Activated CD4-positive, alpha-beta T cell treated with anti-CD3 and anti-CD28 coated beads, Interleukin-2, amount 50 U/mL, for 48 hours (primary cell): ENCODE data around the gene APOA4.
A peak's percentile ranks its signal among the peaks of the same experiment; 100 is the strongest.

Experiments
- DNase-seq, 2 experiments: peaks; one replicate each; pipeline ENCODE4 v3.0.0-alpha.2; 2020

Gene APOA4

GRCh38 chr11:116798368-116798767 lies 24.7 kb downstream of the APOA4 start:
- no peak for DNase-seq

- no peak for DNase-seq
Measured at GRCh38 chr11:116797816-116798215, 25.3 kb downstream of the APOA4 start.

DNA sequence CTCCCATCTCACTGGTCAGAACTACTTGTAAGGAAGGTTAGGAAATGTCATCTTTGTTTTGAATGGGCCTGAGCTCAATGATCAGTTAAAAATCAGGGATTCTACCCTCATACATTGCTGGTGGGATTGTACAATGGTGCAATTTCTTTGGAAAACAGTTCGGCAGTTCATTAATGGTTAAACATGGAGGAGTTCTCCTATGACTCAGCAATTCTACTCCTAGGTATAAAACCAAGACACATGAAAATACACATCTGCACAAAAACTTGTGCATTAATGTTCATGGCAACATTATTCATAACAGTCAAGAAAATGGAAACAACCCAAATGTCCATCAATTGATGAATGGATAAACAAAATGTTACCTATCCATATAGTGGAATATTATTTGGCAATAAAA lies 26.6 kb downstream of the APOA4 start:
- DNase-seq = no peak

GRCh38 chr11:116794851-116795250 lies 28.3 kb downstream of the APOA4 start:
- no peak for DNase-seq

GRCh38 chr11:116793772-116794097 lies 29.4 kb downstream of the APOA4 start:
- no peak for DNase-seq

- DNase-seq = no peak
Measured at GRCh38 chr11:116792869-116793771, 30.0 kb downstream of the APOA4 start.

DNA sequence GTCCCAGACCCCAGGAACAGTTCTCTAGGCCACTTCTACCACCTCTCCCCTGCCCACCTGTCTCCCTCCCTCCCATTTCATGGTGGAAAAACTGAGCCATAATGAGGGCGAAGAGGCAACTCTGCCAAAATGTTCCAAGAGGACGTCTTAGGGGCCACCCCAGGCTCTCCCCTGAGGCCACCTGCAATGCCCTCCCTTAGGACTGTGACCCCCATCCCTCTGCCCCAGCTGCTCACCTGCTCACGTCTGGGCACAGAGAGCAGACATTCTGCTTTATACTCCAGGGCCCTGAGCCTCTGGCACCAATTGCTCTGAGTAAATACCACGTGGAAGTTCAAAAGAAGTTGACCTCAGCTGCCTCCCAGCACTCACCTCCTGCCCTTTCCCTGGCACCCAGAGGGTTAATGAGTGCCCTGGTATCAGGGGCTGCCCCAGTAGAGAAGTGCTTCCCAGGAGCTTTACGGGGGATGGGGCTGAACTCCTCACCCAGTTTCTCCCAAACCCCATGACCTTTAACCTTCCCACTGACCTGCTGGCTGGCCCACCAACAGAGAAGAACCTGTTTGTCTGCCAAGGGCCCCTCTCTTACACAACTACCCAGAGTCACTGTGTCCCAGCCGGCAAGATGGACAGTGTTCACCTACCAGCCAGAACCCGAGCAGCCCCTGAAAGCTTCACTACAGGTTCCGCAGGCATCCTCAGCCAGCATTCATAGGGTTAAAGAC lies 30.8 kb downstream of the APOA4 start:
- DNase-seq = no peak

DNA sequence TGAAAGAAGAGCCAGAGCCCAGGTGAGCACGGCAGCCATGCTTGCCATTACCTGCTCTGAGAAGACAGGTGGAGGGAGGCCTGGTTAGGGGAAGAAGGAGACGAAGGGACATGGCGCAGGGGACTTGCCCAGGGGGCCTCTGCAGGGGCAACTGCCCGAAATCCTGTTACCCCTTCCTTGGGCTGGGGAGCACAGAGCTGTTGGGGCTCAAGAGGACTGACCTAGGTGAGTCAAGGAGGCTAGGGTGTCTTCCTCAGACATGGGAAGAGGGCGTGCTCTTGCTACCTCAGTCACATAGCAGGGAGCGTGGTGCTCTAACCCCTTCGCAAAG lies 31.3 kb downstream of the APOA4 start, which contains the start of gene APOA5:
TSS of gene APOA5 (minus strand) at position 67 of the 331 bp plus-strand sequence. CDS start at position 48, 19 bp downstream.
- DNase-seq = no peak

DNA sequence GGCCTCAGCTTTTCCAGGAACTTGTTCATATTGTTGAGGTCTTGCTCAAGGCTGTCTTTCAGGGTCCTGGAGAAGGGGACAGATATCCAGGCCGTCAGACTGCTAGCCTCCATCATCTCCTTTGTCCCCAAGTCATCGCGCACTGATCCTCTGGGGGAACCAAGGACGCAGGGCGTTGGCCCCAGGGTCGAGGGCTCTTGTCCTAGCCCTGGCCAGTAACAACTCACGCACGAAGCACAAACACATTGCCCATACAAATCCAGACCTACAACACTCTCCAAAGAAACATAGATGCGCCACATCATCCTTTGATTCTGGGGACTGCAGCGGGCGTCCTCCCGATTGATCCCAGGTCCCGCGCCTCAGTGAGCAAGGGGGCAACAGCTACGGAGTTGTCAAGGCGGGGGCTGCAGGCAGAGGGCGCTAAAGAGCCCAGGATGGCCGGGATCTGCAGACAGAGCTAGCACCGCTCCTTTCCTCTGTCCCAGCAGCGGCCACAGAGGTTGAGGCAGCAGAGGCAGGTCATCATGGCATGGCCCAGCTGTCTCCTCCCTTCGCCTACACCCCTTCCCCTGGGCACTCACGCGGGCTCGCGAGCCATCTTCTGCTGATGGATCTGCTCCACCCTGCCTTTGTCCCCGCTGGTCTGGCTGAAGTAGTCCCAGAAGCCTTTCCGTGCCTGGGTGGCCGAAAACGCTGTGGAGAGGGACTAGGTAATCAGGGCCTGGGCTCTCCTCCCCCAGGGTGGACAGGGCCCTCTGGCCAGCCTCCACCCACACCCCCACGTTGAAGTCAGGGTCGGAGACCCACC lies 31.9 kb downstream of the APOA4 start:
- DNase-seq = peak; percentile 84 to 88

- DNase-seq = no peak
Measured at GRCh38 chr11:116790167-116791001, 32.7 kb downstream of the APOA4 start.

DNA sequence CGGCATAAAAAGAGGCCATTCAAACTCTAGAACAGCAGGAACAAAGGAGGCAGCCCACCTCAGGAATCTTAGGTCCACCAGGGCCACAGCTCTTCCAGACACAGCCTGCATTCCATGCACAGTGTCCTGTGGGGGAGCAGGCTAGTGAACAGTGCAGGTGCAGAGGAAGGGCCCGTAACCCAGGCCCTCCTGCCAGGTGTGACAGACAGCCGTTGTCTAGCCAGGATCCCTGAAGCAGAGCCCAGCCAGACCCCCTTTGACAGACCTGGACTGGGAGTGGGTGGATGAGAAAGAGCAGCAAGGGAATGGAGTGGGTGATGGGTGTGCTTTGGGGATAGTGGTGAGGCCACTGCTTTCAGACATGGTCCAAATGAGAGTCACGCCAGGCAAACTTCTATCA lies 34.1 kb downstream of the APOA4 start:
- no peak for DNase-seq

DNA sequence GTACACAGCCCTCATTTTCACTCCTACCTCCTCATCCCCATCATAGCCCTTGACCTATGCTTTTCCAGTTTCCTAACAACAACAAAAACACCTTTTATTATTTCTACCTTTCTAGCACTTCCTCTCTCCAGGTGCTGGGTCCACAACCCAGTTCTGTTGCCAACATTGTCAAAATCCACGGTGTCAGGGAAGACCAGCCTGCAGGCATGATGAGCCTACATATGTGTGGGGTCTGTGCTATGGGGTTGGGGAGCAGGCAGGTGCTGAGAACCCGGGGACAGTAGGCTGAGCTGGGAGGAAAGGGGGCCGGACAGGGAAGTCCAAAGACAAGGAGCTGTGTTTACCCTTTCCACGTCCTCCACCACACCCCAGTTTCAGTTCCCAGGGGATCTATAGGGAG lies 34.6 kb downstream of the APOA4 start:
- no peak for DNase-seq

GRCh38 chr11:116787786-116788486 lies 35.2 kb downstream of the APOA4 start, which contains the start of gene ZPR1:
Gene ZPR1, minus strand, starts transcription at chr11:116788023. Its CDS starts 33 bp downstream, at chr11:116787990.
- DNase-seq = peak; percentile 86 to 88

DNA sequence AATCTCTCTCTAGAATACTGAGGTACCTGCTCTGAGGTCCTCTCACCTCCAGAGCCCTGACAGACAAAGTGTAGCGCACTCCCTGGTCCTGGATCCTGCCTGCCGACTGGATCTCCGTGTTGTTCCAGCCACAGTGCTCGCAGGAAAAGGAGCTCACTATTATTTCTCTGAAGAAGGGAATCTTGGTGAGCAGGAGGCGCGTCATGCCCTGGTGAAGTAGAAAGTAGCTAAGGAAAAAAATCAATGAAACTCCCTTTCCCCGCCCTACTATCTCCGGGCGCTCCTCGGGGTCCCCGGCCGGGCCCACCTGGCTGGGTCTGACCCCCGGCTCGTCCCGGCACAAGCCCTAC lies 35.7 kb downstream of the APOA4 start:
- no peak for DNase-seq

- DNase-seq = no peak
Measured at GRCh38 chr11:116786966-116787365, 36.1 kb downstream of the APOA4 start.

DNA sequence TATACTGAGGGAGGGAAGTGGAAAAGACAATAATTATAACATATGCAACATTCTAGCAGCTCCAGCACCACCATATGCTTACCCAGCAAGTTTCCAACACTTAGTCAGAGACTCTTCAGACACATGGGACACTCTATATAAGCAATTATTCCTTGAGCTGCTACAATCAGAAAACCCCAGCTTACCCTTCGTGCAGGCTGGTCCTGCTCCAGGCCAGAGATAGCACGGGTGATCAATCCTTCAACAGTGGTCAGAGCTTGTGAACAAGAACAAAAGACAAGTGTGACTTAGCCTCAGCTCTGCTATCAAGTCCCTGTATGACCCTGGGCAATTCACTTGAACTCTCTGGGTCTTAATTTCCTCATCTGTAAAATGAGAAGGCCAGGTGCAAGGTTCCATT lies 36.8 kb downstream of the APOA4 start:
- DNase-seq = no peak

DNA sequence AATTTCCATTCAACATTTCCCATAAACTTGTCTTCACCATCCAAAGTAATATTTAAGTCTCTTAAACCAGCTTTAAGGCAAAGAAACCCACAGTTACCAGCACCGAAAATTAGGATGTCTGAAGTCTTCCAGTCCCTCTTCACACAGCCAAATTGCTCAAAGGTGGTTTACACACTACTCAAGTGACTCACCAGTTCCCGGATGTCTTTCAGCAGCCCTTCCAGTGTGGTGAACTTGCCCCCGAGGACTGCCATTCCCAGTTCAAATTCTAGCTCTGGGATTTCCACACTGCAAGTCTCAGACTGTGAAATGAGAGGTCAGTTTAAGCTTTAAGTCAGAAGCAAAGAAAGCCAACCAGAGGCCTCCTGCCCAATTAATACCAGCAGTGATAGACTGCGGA lies 40.4 kb downstream of the APOA4 start:
- DNase-seq = peak in 1 of 2 experiments; percentile 41

DNA sequence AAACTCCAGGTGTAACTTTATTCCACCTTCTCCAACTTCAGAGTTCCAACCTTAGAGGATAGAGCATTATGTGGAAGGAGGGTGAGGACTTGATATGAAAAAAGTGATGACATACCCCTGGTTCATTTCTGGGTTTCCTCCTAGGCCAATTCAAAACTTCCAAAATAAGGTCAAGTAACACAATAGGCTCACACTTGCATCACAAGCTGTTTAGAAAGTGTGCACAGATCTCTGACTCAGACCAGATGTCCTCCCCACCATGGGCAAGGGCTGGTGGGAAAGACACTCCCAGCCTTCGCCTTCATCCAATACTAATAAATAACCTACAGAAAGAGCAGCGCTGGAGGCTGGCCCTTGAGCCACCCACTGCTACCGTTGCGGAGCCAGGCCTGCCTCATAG lies 44.5 kb downstream of the APOA4 start:
- DNase-seq = no peak

GRCh38 chr11:116777056-116777455 lies 46.0 kb downstream of the APOA4 start:
- no peak for DNase-seq

DNA sequence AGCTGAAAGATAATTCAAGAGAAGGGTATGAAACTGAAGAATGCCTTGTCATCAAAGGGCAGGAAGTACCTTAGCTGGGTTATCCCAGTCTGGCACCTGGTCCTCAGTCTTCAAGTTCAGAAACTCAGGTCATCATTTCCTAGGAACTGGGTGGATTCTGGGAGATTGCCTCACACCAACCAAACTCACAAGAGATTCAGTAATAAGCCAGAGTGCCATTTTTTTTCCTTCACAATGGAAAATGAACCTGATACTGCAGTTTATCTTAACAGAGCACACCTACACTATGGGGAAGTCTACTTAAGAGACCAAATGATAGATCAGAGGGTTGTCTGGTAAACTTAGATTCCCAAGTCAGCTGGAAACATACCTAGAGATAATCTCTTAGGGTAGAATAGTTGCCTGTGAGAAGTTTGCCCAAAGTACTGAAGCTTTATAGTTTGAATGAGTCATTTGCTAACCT lies 46.6 kb downstream of the APOA4 start:
- DNase-seq = no peak

GRCh38 chr11:116775975-116776374 lies 47.1 kb downstream of the APOA4 start:
- DNase-seq = no peak

- no peak for DNase-seq
Measured at GRCh38 chr11:116774661-116775060, 48.4 kb downstream of the APOA4 start.
